OCI-LY1 (cell line): ENCODE data around the gene PMCH.

Experiments
- H2AFZ ChIP-seq: fragments of 200-600 bp; sonication (generic), shearing (Covaris generic); 2 replicates; pipeline ENCODE4 v1.6.0; 2014; ENCODE audit warnings: antibody characterized with exemption, mild to moderate bottlenecking, low read length
- H3F3A ChIP-seq: fragments of 200-600 bp; sonication (generic), shearing (Covaris generic); 2 replicates; pipeline ENCODE4 v1.6.0; 2014; ENCODE audit warnings: mild to moderate bottlenecking, antibody characterized with exemption, low read length, moderate library complexity; ENCODE audit not compliant: insufficient read depth
- H3K27ac ChIP-seq: fragments of 200-600 bp; sonication (generic); 2 replicates; pipeline ENCODE4 v1.5.1; 2014; ENCODE audit warnings: low read length, mixed run types, mild to moderate bottlenecking, low read depth; ENCODE audit not compliant: poor library complexity, severe bottlenecking
- H3K27me3 ChIP-seq: fragments of 200-600 bp; sonication (generic); 2 replicates; pipeline ENCODE4 v1.6.0; 2014; ENCODE audit warnings: antibody characterized with exemption, mild to moderate bottlenecking, low read length, moderate library complexity; ENCODE audit not compliant: insufficient read depth
- H3K36me3 ChIP-seq: fragments of 200-600 bp; sonication (generic); 2 replicates; pipeline ENCODE4 v1.6.1; 2014; ENCODE audit warnings: mild to moderate bottlenecking, antibody characterized with exemption, low read length, moderate library complexity, mixed read lengths; ENCODE audit not compliant: insufficient read depth
- H3K4me1 ChIP-seq: fragments of 200-600 bp; sonication (generic); 2 replicates; pipeline ENCODE4 v1.5.1; 2014; ENCODE audit warnings: mild to moderate bottlenecking, low read length, moderate library complexity; ENCODE audit not compliant: insufficient read depth, severe bottlenecking
- H3K4me2 ChIP-seq: fragments of 200-600 bp; sonication (generic), shearing (Covaris generic); 2 replicates; pipeline ENCODE4 v1.6.1; 2014; ENCODE audit warnings: low read length
- H3K4me3 ChIP-seq: fragments of 200-600 bp; sonication (generic); 2 replicates; pipeline ENCODE4 v1.5.1; 2014; ENCODE audit warnings: low read length, low read depth, mild to moderate bottlenecking, mixed read lengths; ENCODE audit not compliant: poor library complexity, severe bottlenecking
- H3K79me2 ChIP-seq: fragments of 200-600 bp; shearing (Covaris generic); 2 replicates; pipeline ENCODE4 v1.6.1; 2016; ENCODE audit warnings: mixed run types, low read length, mixed read lengths; ENCODE audit not compliant: insufficient read depth
- H3K9ac ChIP-seq: fragments of 200-600 bp; sonication (generic), shearing (Covaris generic); 2 replicates; pipeline ENCODE4 v1.6.1; 2014; ENCODE audit warnings: mild to moderate bottlenecking, low read length, mixed read lengths
- H3K9me2 ChIP-seq: fragments of 200-600 bp; sonication (generic), shearing (Covaris generic); 2 replicates; pipeline ENCODE4 v1.6.1; 2014; ENCODE audit warnings: low read depth, mild to moderate bottlenecking, low read length, mixed read lengths
- H3K9me3 ChIP-seq: fragments of 200-600 bp; shearing (Covaris generic); 2 replicates; pipeline ENCODE4 v1.6.1; 2014; ENCODE audit warnings: low read length, mixed read lengths
- H4K20me1 ChIP-seq: fragments of 200-600 bp; sonication (generic), shearing (Covaris generic); 2 replicates; pipeline ENCODE4 v1.6.0; 2016; ENCODE audit warnings: mild to moderate bottlenecking, low read length; ENCODE audit not compliant: insufficient read depth
- EZH2 ChIP-seq: fragments of 200-600 bp; sonication (generic), shearing (Covaris generic); IDR thresholded peaks from 2 replicates; pipeline ENCODE4 v1.8.0; 2017; ENCODE audit warnings: borderline replicate concordance, mixed run types, mild to moderate bottlenecking, antibody characterized with exemption, low read length, moderate library complexity, mixed read lengths
- TF ChIP-seq, protein P1 (sequence below): fragments of 200-600 bp; sonication (generic), shearing (Covaris generic); IDR thresholded peaks from 2 replicates; pipeline ENCODE4 v1.5.1; 2017; ENCODE audit warnings: mild to moderate bottlenecking, antibody characterized with exemption, low read length, moderate library complexity, mixed read lengths

PMCH gene

GRCh38 chr12:102174761-102175160, 22.9 kb downstream of the PMCH start:
- Histone ChIP-seq H3K4me1 (no peaks in the 10 kb centered on the region), H3K9me2 (no peaks in the 10 kb centered on the region), H3F3A (no peaks in the 10 kb centered on the region), H3K27me3 (no peaks in the 10 kb centered on the region), H3K27ac (no peak overlapping the region), H3K4me3 (no peak overlapping the region), H4K20me1 (no peaks in the 10 kb centered on the region), H3K9ac (no peak overlapping the region), H2AFZ (no peak overlapping the region), H3K4me2 (no peak overlapping the region), H3K79me2 (no peaks in the 10 kb centered on the region), H3K36me3 (peaks cover 6% of the 10 kb centered on the region; the same call in 1 of the 2 replicates), H3K9me3 (no peaks in the 10 kb centered on the region)
- TF ChIP-seq, protein P1, sequence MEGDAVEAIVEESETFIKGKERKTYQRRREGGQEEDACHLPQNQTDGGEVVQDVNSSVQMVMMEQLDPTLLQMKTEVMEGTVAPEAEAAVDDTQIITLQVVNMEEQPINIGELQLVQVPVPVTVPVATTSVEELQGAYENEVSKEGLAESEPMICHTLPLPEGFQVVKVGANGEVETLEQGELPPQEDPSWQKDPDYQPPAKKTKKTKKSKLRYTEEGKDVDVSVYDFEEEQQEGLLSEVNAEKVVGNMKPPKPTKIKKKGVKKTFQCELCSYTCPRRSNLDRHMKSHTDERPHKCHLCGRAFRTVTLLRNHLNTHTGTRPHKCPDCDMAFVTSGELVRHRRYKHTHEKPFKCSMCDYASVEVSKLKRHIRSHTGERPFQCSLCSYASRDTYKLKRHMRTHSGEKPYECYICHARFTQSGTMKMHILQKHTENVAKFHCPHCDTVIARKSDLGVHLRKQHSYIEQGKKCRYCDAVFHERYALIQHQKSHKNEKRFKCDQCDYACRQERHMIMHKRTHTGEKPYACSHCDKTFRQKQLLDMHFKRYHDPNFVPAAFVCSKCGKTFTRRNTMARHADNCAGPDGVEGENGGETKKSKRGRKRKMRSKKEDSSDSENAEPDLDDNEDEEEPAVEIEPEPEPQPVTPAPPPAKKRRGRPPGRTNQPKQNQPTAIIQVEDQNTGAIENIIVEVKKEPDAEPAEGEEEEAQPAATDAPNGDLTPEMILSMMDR = no peak
- no peak for TF ChIP-seq EZH2

DNA sequence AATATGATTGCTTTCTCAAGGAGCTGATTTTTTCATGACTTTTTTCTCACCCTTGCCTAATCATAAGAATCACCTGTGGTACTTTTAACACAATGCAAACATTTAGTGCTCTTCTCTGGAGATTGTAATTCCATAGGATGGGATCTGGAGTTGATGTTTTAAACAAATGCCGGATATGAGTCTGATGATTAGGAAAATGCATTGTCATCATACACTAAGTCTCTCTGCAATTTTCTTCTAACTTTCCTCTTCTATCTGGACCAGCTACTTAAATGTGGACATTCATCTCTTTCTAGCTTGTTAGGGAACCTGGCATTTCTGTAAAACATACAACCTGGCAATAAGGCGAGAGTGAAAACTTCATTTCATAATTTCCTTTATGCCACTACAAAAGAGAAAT, 23.5 kb downstream of the PMCH start:
- no peak overlapping the region for H3K9ac ChIP-seq
- H3F3A ChIP-seq = no peaks in the 10 kb centered on the region
- no peak overlapping the region for H2AFZ ChIP-seq
- peaks cover 6% of the 10 kb centered on the region; the same call in 1 of the 2 replicates for H3K36me3 ChIP-seq
- H3K9me3 ChIP-seq = no peaks in the 10 kb centered on the region
- no peak overlapping the region for H3K27ac ChIP-seq
- TF ChIP-seq, protein P1 = no peak
- no peak overlapping the region for H3K4me2 ChIP-seq
- H3K79me2 ChIP-seq = no peaks in the 10 kb centered on the region
- no peaks in the 10 kb centered on the region for H3K9me2 ChIP-seq
- no peaks in the 10 kb centered on the region for H4K20me1 ChIP-seq
- H3K4me1 ChIP-seq = no peaks in the 10 kb centered on the region
- no peak overlapping the region for H3K4me3 ChIP-seq
- no peaks in the 10 kb centered on the region for H3K27me3 ChIP-seq

- H3K9ac ChIP-seq = no peak overlapping the region
- H3K4me2 ChIP-seq = no peak overlapping the region
- TF ChIP-seq EZH2 = no peak
- TF ChIP-seq, protein P1 = no peak
- no peaks in the 10 kb centered on the region for H4K20me1 ChIP-seq
- no peaks in the 10 kb centered on the region for H3K27me3 ChIP-seq
- H3K4me1 ChIP-seq = no peaks in the 10 kb centered on the region
- H3K27ac ChIP-seq = no peak overlapping the region
- no peaks in the 10 kb centered on the region for H3K9me3 ChIP-seq
- H3K36me3 ChIP-seq = peaks cover 6% of the 10 kb centered on the region; the same call in 1 of the 2 replicates
- no peaks in the 10 kb centered on the region for H3K9me2 ChIP-seq
- no peak overlapping the region for H2AFZ ChIP-seq
- H3K79me2 ChIP-seq = no peaks in the 10 kb centered on the region
- H3F3A ChIP-seq = no peaks in the 10 kb centered on the region
- no peak overlapping the region for H3K4me3 ChIP-seq
Observed at GRCh38 chr12:102172436-102172835, 25.2 kb downstream of the PMCH start.
